ENCODE measurements around the gene GOSR1.

DNA sequence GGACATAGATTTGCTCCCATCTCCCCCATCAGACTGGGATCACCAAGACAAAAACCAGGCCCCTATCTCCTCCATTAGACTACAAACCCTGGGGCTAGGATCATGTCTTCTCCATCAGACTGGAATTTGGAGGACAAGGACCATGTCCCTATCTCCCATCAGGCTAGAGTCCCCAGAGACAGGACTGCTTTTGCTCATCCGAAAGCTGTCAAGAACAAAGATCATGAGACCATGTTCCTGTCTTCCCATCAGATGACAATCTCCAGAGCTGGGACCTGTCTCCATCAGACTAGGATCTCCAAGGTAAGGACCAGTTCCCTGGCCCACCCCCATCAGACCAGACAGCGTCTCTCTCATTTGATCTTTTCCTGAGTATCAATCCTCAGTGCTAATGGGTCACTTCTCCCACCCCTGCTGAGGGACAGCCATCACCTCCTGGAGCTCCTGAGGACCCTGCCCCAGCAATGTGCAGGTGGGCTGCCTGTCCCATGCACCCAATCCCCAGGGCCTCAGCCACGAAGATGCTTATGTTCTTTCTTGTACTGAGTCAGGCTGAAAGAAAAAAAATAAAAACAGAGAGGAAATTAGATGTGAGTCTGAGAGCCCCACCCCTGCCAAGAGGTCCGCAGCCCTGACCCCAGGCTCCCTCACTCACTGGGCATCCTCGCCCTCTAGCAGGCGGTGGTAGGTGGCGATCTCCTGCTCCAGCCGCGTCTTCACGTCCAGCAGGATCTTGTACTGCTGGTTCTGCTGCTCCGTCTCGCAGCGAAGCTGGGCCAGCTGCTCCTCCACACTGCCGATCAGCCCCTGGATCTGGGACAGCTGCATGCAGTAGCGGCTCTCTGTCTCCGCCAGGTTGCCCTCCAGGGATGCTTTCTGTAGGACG lies 90.3 kb downstream of the GOSR1 start:
- TF ChIP-seq POLR2A (IDR thresholded peaks at IDR 0.05), result no peak
- TF ChIP-seq, protein P1, sequence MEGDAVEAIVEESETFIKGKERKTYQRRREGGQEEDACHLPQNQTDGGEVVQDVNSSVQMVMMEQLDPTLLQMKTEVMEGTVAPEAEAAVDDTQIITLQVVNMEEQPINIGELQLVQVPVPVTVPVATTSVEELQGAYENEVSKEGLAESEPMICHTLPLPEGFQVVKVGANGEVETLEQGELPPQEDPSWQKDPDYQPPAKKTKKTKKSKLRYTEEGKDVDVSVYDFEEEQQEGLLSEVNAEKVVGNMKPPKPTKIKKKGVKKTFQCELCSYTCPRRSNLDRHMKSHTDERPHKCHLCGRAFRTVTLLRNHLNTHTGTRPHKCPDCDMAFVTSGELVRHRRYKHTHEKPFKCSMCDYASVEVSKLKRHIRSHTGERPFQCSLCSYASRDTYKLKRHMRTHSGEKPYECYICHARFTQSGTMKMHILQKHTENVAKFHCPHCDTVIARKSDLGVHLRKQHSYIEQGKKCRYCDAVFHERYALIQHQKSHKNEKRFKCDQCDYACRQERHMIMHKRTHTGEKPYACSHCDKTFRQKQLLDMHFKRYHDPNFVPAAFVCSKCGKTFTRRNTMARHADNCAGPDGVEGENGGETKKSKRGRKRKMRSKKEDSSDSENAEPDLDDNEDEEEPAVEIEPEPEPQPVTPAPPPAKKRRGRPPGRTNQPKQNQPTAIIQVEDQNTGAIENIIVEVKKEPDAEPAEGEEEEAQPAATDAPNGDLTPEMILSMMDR (IDR thresholded peaks at IDR 0.05), result no peak
